GM18499 (cell line): ENCODE data around the gene DENND2A.
"Not testable (repeated sequence)": the region's sequence is repeated elsewhere in the genome, so short reads cannot be mapped to it uniquely, and the experiment has no call there.

Source experiments
- ATAC-seq: cut with Tn5 transposase; IDR thresholded peaks from one replicate; pipeline ENCODE4 v1.9.1; 2021; ENCODE audit warnings: moderate number of reproducible peaks; ENCODE audit not compliant: insufficient read depth, unreplicated experiment

The DENND2A gene

DNA sequence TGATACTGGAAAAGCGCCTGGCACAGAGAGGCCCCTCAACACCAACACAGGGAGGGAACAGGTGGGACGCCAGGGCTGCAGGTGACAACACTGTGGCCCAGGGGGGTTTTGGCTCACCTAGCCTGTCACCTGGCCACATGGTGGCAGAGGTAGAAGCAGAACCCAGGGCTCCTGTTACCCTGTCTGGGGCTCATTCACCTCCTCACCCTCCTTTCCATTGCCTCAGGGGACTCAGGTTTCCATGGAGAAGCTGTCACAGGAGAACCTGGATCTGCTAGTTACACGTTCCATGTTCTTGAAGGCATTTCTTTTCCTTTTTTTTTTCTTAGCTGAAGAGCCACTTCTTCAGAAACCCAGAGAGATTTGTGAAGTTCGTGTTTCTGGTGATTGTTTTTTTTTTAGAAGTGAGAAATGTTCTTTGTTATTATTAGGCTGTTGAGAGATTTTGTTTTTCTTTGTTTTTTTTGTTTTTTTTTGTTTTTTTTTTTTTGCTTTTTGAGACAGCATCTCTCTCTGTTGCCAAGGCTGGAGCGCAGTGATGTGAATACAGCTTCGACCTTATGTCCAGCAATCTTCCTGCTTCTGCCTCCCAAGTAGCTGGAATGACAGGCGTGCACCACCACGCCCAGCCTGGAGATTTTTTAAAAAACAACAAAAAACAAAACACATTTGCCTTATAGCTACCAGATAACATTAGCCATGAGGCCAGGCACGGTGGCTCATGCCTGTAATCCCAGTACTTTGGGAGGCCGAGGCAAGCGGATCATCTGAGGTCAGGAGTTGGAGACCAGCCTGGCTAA lies 16.0 kb downstream of the DENND2A start:
- ATAC-seq, result no peak

DNA sequence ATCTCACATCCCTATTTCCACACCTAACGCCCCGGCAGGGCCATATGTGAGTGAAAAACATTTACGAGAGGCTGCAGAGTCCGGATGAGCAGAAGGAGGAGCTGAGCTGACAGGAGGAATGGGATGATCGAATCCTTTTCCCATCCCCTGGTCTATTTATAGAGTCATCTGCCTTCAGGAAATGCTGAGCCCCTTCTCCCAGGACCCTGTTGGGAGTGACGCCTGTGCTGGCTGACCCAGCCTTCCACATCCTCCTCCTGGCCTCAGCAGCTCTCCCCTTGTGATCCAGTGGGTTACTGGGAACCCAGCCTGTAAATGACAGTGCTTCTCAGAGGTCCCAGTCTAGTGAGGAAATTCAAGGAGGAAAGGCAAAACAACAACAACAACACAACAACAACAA lies 16.6 kb downstream of the DENND2A start:
- no peak for ATAC-seq

DNA sequence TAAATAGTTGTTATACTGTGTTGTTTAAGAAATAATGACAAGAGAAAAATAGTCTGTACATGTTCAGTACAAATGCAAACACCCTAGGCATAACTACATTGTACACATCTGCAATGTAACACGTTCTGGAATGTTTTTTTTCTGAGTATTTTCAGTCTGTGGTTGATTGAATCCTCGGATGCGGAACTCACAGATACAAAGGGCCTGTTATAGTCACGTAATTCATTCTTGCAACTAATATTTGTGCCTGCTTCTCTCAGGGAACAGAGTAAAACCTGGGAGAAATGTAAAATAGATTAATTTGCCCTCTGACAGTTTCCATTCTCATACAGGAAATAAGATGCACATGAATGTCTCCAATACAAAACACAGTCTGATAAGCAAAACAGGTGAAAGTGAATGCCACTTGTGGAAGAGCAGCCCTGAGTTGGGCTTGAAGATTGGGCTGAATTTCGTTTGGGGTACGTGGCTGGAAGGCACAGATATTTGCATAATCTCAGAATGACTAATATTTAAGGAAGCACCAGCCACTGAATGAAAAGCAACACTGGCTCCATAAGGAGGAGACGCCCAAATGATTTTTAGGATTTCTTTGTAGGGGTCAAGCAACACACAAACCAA lies 19.1 kb downstream of the DENND2A start:
- no peak for ATAC-seq

DNA sequence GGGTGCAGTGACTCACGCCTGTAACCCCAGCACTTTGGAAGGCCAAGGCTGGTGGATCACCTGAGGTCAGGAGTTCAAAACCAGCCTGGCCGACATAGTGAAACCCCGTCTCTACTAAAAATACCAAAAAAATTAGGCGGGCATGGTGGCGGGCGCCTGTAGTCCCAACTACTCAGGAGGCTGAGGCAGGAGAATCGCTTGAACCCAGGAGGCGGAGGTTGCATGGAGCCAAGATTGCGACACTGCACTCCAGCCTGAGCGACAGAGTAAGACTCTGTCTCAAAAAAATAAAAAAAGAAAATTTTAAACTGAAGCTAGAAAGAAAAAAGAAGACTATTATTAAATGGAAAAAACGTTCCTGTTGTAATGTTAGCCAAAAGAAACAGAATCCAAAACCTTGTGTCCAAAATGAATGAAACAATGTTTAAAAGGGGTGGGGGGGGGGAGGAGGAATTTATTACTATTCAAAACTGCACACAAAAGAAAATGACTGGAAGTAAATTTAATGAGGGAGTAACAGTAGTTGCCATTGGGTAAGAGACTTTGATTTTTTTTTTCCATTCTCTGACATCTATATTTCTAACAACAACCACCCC lies 20.6 kb downstream of the DENND2A start:
- ATAC-seq, result not testable (repeated sequence)

DNA sequence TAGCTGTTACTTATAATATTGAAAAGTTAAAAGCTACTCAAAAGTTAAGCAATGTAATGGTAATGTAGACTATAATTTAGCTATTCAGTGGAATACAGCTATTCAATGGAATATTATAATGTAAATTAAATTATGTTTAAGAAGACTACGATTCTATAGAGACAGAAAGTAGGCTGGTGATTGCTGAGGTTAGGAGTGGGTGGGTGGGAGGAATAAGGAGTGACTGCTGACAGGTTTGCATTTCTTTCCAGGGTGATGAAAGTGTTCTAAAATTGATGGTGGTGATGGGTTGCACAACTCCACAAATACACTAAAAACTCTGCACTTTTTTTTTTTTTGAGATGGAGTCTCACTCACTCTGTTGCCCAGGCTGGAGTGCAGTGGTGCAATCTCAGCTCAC lies 21.4 kb downstream of the DENND2A start:
- no peak for ATAC-seq

DNA sequence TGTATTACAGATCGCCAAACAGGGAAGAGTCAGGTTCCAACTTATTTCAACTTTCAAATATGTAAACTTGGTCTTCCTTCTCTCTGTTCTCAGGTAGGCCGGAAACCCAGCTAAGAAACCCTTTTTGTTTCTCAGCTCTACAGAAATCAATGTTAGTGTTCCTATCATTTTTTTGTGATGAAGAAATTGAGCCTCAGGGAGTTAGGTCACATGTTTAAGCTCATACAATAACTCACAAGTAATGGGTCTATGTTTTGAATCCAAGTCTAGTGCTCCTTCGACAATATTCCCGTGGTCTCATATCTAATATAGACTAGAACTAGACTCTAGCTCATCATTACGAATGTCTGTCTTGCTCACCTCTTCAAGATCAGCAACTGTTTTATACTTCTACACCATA lies 22.3 kb downstream of the DENND2A start:
- ATAC-seq, result no peak

DNA sequence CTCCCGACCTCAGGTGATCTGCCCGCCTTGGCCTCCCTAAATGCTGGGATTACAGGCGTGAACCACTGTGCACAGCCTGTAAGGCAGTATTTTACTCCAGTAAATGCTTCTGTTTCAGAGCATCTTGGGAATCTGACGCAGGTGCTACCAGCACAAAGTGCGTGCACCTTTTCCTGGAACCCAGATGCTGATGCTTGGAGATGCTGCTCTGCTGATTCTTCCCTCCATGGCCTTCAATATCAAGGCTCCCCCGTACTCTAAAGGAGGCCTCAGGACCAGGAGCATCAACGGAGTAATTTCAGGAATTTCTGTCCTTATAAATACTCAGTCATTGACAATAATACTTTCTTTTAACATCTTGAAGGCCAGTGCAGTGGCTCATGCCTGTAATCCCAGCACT lies 23.5 kb downstream of the DENND2A start:
- no peak for ATAC-seq

DNA sequence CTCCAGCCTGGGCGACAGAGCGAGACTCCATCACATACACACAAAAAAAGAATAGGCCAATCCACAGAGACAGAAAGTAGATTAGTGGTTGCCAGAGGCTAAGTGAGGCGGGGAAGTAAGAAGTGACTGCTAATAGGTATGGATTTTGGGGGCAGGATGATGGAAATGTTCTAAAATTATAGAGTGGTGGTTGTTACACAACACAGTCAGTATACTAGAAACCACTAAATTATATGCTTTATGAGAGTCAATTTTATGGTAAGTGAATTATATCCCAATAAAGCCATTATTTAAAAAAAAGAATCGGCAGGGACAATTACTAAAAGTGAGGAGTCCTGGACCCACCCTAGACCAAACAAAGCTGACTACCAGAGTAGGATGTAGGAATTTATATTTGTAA lies 24.3 kb downstream of the DENND2A start:
- no peak for ATAC-seq

DNA sequence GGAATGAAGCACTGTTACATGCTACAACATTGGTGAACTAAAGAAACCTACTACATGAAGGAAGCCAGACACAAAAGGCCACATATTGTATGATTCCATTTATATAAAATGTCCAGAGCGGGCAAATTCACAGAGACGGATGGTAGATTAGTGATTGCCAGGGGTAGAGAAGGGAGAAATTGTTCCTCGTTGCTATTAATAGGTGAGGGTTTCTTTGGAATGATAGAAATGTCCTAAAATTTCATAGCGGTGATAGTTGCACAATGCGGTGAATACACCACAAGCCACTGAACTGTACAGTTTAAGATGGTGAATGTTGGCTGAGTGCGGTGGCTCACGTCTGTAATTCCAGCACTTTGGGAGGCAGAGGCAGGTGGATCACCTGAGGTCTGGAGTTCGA lies 29.0 kb downstream of the DENND2A start:
- no peak for ATAC-seq

DNA sequence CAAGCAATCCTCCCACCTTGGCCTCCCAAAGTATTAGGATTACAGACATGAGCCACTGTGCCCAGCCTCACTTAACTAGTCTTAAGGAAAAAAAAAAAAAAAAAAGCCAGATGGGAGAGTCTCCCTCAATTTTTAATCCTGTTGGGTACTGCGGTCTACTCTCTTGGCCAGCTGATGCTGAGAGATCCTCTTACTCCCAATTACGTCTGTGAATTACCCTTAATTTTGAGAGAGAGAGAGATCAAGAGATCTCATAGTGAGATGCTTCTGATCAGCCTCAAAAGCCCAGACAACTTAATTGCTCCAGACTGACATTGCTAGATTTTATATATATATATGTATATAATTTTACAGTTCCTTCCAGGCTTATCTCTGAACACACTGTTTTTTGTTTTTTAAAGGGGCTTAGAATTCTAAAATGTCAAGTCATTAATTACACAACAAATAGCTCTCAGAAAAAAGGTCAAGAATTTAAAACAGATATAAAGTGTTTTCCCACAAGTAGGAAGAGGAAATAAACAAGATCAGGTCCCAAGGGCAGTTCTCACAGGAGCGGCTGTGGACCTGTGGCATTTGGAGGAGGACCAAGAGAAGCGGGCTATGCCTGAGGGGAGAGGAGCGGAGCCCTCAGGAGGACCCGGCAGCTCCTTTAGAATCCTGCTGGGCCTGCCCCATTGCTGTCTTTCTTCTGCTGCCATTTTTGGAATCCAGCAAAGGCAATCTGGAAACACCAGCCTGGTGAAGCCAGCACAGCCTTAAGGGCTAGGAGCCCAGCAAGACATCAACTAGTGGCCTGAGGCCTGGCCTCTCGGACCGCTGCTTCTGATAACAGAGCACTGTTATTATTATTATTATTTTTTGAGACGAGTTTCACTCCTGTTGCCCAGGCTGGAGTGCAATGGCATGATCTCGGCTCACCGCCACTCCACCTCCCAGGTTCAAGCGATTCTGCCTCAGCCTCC lies 30.1 kb downstream of the DENND2A start:
- no peak for ATAC-seq

DNA sequence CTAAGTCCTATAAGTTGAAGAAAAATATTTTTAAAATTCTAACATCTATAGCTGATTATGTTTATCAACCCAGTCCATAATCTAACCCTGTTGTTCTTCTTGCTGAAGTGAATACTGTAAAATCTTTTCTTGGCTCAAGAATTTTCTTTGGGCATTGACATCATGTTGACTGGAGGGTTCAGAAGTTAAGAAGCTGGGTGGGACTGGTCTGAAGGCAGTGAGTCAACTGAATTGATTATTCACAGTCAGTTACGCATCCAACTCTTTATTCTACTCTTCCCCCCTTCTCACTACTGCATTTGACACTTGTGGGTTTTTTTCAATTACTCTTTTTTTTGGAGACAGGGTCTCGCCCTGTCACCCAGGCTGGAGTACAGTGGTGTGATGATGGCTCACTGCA lies 31.0 kb downstream of the DENND2A start:
- no peak for ATAC-seq

DNA sequence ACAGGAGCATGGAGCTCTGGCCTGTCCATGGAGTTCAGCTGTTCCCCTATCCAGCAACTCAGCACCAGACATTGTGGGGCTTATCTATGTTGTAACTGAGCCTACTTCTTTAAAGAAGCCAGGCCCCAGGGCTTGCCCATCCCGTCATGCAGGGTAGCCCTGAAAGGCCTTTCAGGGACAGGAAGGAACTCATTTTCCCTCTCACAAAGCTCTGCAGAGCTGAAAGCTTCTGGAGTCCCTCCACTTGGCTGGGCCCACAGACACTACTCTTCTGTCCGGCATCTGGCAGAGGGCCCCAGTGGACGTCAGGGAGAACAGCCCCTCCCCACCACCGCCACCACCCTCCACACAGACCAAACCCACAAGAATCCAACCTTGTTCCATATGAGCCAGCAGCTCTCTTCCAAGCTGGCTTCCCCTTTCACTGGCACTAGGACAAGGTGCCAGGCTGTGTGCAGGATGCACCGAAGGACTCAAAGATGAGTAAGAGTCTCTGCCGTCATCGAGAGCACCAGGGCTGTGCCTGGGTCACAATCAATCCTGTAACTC lies 33.1 kb downstream of the DENND2A start:
- ATAC-seq, result no peak

DNA sequence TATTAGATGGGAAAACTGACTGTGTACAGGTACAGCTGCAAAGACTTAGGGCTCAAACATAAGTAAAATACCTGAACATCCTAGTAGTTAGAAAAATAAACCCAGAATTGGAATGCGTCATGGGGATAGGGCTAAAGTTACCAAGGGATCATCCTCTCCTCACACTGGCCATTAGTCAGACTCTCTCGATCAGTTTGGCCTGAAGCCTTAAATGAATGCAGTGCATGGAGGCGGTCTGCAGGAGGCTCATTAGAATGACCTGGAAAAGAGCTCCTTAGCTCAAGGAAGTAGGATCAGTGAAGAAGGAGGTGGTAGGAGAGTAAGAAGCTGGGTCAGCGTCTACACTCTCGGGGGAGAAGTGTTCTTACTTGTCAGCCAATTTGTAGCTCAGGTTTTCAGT lies 35.3 kb downstream of the DENND2A start:
- no peak for ATAC-seq

DNA sequence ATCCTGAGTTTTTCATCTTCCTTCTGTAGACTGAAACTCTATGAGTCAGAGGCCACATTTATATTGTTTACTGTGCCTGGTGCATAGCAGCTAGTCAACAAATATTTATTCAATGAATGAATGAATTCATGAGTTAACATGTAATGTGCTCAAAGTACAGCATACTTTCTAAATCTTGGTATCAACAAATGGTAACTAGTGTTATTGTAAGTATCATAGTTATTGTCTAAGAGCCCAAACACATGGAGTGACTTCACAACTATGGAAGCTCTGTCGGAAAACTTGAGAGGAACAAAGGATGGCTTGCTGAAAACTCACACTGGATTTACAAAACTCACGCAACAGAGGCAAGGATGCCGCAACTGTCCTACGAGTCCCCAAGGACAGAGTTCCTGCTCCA lies 35.9 kb downstream of the DENND2A start:
- ATAC-seq, result no peak

DNA sequence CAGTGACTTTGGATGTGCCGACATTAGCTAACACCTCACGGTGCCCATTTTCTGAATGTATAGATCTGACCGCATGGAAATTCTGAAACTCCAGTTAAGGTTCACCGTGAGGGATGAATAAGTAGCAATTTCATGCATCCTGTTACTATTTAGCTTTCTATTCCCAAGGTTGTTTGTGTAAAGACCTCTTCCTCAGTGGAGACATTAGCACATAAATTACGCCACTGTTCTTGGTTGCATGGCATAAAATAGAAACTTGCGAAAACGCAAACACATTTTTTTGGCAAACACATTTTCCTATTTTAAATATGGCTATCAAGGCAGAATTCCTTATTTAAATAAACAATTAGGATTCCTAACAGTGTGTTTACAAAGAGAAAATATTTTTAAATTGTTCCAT lies 36.5 kb downstream of the DENND2A start:
- ATAC-seq, result no peak

DNA sequence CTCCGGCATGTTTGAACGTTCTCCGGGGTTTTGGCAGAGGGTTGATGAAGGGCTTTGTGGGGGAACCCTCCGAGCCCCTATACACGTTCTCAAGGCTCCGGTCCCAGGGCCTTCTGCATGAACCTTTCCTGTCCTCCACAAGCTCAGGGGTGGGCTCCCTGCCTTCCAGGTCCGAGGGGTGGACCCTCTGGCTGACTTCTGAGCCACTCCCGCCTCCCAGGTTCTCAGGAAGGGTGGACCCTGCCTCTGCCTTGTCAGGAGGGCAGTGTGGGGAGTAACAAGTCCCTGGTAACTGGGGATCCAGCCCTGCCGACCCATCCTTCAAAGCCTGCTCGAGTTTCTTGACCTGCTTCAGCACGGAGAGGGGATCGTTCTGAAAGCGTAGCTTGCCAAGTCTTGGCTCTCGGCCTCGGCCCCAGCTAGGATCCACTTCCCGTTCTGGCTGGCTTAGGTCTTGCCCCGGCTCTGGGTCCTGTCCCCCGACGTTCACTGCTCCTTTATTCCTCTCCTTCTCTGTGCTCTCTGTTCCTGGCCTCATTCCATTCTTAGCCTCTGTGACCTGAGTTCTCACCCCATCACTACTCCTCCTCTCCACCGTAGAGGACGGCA lies 38.9 kb downstream of the DENND2A start:
- no peak for ATAC-seq

DNA sequence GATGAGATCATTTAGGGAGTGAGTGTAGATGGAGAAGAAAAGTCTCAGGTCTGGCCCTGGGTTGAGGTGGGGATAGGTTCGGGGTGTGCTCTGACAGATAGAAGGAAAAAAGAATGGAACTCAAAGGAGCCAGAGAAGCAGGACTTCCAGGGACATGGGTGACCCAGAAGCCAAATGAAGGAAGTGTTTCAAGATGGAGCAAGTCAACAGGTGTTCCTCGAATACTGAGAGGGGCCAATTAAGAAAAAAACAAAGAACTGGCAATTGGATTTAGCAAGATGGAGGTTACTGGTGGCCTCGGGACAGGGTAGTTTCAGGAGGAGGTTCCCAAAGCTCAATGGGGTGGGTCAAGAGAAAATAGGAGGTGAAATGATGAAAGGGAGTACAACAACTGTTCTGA lies 40.3 kb downstream of the DENND2A start:
- ATAC-seq, result no peak

DNA sequence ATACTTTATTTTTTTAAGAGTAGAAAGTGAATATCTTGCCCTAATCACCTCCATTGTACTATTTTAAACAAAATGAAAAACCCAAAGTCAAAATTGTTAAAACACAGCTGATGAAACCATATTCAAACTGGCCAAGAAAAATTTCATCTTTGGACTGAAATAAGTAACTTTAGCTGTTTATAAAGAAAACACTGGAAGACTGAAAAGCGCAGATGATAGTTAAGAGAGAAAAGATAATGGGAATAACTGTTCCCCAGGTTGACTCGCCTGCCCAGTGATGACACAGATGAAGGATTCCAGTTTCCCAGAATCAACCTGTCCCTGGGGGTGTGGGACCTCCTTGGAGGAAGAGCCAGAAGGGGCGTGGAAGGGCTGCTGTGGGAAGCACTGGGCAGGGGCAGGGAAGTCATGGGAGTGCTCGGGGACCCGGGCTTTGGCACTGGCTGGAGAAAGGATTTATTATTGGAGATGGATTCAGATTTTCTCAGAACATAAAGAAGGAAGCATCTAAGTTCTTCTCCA lies 43.1 kb downstream of the DENND2A start:
- no peak for ATAC-seq

DNA sequence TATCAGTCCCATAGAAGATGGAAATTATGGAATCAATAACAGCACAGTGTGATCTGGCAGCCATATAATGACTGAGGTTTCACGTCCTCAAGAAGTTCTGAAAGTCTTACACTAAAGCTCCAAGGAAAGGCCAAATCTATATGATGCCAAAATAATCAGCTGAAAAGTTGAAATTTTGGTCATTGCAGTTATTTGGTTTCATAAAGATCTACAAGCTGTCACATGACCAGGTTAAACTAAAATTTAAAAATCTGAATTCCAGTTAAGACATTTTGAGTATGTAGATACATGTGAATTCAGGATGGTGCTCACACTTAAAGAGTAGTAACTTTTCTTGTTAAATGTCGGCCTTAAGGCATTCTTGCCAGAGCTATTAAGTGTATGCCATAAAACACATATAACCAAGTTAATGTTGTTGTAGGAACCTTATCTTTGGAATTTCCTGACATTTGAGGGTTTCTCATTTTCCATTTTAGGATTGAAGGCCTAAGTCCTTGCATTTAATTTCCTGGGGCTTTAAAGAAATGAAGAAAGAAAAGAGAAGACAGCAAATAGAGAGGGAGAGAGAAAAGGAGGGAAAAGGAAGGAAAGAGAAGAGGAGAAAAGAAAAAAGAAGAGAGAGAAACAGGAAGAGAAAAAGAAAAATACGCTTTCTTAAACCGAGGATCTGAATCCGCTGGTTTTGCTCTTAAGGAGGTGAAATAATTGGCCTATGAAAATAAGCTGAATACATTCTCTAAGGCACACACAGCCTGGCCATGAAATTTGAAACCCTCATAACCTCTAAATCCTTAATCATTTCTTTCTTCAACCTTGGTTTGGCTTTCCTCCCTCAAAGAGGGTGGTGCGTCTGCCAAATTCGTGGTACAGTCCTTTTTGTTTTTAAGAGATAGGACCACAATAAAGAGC lies 43.8 kb downstream of the DENND2A start:
- ATAC-seq, result no peak
